ENCODE measurements around the gene MDN1. TPM values are rescaled to one million over a fixed set of nuclear protein-coding genes. Genes with fewer than 3 reads are reported as not detected.
A peak's percentile ranks its signal among the peaks of the same experiment; 100 is the strongest.

MDN1 gene
- total and polyA plus RNA-seq, 2 of the 4 experiments (the other 2 are of a cell fraction), result 7.7 to 26.7 TPM

DNA sequence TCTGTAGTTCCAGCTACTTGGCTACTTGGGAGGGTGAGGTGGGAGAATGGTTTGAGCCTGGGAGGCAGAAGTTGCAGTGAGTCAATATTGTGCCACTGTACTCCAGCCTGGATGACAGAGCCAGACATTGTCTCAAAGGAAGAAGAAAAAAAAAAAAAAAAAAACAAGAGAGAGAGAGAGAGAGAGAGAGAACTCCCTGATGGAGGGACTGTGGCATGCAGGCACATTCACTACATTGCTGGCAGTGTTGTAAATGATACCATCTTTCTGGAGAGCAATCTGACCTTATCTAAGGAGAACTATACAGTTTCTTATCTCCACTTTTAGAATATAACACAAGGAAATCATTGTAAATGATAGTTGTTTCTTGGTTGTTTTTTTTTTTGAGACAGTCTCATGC lies 85.1 kb downstream of the MDN1 start:
- Histone ChIP-seq H3K9me3 (ENCODE audit: control insufficient read depth, insufficient read depth, low read length) (no peaks in the 10 kb centered on the region), H3K4ac (ENCODE audit: low read depth, low read length) (no peak overlapping the region), H2AK9ac (replicated peaks; ENCODE audit: low read depth, low read length, poor library complexity) (no peak overlapping the region), H4K20me1 (ENCODE audit: insufficient read depth, low read length) (no peaks in the 10 kb centered on the region), H3K4me2 (ENCODE audit: low read depth, low read length) (no peak overlapping the region), H2BK15ac (ENCODE audit: low read depth, low read length) (no peak overlapping the region), H3K18ac (ENCODE audit: low read depth, low read length) (no peak overlapping the region), H3K27ac (ENCODE audit: insufficient read depth, low read length) (no peak overlapping the region), H3K36me3 (ENCODE audit: control insufficient read depth, insufficient read depth, low read length) (peaks cover 19% of the 10 kb centered on the region), H3K79me1 (ENCODE audit: low read depth in 1 of 2, low read length in 2 of 2) (no peaks in the 10 kb centered on the region), H2AFZ (replicated peaks; ENCODE audit: low read length, poor library complexity) (no peak overlapping the region), H3K9me1 (ENCODE audit: insufficient read depth, low read length) (no peaks in the 10 kb centered on the region; the same call in 1 of the 2 replicates), H2BK20ac (ENCODE audit: low read depth, low read length) (no peak overlapping the region), H4K5ac (ENCODE audit: low read depth, low read length) (no peak overlapping the region), H3K56ac (ENCODE audit: extremely low read depth, insufficient read depth, low read length) (no peak overlapping the region), H4K8ac (ENCODE audit: low read depth in 2 of 2, low read length in 2 of 2) (no peak overlapping the region), H4K91ac (ENCODE audit: insufficient read depth, low read depth, low read length) (no peak overlapping the region), H3K4me1 (ENCODE audit: control insufficient read depth, insufficient read depth, low read length) (no peaks in the 10 kb centered on the region), H3K23ac (ENCODE audit: low read depth, low read length) (no peak overlapping the region), H3K4me3 (ENCODE audit: insufficient read depth, low read depth, low read length) (no peak overlapping the region), H3K14ac (replicated peaks; ENCODE audit: low read depth, low read length) (no peak overlapping the region), H3K27me3 (ENCODE audit: control insufficient read depth, insufficient read depth, low read length) (no peaks in the 10 kb centered on the region), H2BK5ac (ENCODE audit: low read depth, low read length, poor library complexity, severe bottlenecking) (no peak overlapping the region), H2AK5ac (ENCODE audit: low read depth, low read length) (no peak overlapping the region), H2BK120ac (ENCODE audit: low read depth, low read length) (no peak overlapping the region), H3K9ac (ENCODE audit: low read depth, low read length) (no peak overlapping the region)
- BruUV-seq (replicated peaks), result no TSS peak
- ATAC-seq (ENCODE audit: low read depth) (peak; percentile 37; the same call in 1 of the 2 replicates), DNase-seq (peak; percentile 18)
- TF ChIP-seq, protein P1, sequence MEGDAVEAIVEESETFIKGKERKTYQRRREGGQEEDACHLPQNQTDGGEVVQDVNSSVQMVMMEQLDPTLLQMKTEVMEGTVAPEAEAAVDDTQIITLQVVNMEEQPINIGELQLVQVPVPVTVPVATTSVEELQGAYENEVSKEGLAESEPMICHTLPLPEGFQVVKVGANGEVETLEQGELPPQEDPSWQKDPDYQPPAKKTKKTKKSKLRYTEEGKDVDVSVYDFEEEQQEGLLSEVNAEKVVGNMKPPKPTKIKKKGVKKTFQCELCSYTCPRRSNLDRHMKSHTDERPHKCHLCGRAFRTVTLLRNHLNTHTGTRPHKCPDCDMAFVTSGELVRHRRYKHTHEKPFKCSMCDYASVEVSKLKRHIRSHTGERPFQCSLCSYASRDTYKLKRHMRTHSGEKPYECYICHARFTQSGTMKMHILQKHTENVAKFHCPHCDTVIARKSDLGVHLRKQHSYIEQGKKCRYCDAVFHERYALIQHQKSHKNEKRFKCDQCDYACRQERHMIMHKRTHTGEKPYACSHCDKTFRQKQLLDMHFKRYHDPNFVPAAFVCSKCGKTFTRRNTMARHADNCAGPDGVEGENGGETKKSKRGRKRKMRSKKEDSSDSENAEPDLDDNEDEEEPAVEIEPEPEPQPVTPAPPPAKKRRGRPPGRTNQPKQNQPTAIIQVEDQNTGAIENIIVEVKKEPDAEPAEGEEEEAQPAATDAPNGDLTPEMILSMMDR (conservative IDR thresholded peaks at IDR 0.05; ENCODE audit: low read depth, low read length), result no peak
- no peak for TF ChIP-seq SMC3 (IDR thresholded peaks at IDR 0.05; ENCODE audit: low read depth, low read length)
- no peak for TF ChIP-seq MAFK (IDR thresholded peaks at IDR 0.05; ENCODE audit: low read depth, low read length)
- TF ChIP-seq MAZ (IDR thresholded peaks at IDR 0.05; ENCODE audit: borderline replicate concordance, low read depth, low read length), result no peak
- TF ChIP-seq RCOR1 (IDR thresholded peaks at IDR 0.05; ENCODE audit: insufficient replicate concordance, low read length), result no peak
- no peak for TF ChIP-seq CHD1 (IDR thresholded peaks at IDR 0.05; ENCODE audit: low read depth, low read length)
- no peak for TF ChIP-seq POLR2A (IDR thresholded peaks at IDR 0.05; ENCODE audit: low read depth, low read length)
- TF ChIP-seq, protein P2, sequence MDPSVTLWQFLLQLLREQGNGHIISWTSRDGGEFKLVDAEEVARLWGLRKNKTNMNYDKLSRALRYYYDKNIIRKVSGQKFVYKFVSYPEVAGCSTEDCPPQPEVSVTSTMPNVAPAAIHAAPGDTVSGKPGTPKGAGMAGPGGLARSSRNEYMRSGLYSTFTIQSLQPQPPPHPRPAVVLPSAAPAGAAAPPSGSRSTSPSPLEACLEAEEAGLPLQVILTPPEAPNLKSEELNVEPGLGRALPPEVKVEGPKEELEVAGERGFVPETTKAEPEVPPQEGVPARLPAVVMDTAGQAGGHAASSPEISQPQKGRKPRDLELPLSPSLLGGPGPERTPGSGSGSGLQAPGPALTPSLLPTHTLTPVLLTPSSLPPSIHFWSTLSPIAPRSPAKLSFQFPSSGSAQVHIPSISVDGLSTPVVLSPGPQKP (IDR thresholded peaks at IDR 0.05; ENCODE audit: borderline replicate concordance, low read depth, low read length), result no peak
- no peak for TF ChIP-seq RFX5 (IDR thresholded peaks at IDR 0.05; ENCODE audit: low read depth, low read length)
- no peak for TF ChIP-seq BHLHE40 (IDR thresholded peaks at IDR 0.05; ENCODE audit: low read depth, low read length)
- no peak for TF ChIP-seq CEBPB (IDR thresholded peaks at IDR 0.05; ENCODE audit: low read depth, low read length)
- TF ChIP-seq NFE2L2 (IDR thresholded peaks at IDR 0.05; ENCODE audit: low read depth, low read length), result no peak
- TF ChIP-seq, protein P3, sequence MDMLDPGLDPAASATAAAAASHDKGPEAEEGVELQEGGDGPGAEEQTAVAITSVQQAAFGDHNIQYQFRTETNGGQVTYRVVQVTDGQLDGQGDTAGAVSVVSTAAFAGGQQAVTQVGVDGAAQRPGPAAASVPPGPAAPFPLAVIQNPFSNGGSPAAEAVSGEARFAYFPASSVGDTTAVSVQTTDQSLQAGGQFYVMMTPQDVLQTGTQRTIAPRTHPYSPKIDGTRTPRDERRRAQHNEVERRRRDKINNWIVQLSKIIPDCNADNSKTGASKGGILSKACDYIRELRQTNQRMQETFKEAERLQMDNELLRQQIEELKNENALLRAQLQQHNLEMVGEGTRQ (IDR thresholded peaks at IDR 0.05; ENCODE audit: low read depth, low read length), result no peak
- TF ChIP-seq RAD21 (IDR thresholded peaks at IDR 0.05; ENCODE audit: low read length), result no peak
- TF ChIP-seq FOS (IDR thresholded peaks at IDR 0.05; ENCODE audit: low read depth, low read length), result no peak
- no peak for TF ChIP-seq MXI1 (IDR thresholded peaks at IDR 0.05; ENCODE audit: borderline replicate concordance, low read depth, low read length)
- intact Hi-C loops (cut with micrococcal nuclease), result no loop called here
- CTCF ChIA-PET, result no interaction called here
- dilution Hi-C loops (cut with HindIII; ENCODE audit: low sequenced_read_pairs, unreplicated experiment), result no loop called here
- in situ Hi-C loops (cut with MboI; ENCODE audit: low sequenced_read_pairs), result no loop called here
- POLR2A ChIA-PET (ENCODE audit: unreplicated experiment), result no interaction called here
